ENCODE data around the gene SHISA7.

SHISA7 gene

DNA sequence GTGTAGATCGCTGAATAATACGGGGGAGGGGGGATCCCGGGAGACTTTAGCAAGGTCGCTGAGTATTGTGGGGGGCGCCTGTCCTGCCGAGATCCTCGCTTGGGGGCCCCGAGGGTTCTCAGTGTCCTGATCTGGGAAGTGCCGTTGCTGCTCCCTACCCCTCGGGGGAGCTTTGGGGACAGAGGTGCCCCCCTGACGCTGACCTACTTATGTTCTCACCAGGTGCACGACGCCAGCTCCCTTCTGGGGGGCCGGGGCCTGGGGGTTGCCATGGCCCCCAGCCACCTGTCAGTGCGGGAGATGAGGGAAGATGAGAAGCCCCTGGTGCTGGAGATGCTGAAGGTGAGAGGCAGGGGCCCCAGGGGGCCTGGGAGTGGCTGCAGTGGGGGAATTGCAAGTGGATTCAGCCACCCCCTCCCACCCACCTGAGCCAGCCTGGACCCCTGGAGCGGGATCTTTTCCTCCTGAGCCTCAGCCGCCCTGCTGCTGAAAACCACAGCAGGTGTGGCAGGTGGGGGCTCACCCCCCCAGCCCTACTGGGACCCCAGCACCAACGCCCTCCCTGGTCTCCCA lies 42.4 kb upstream of the SHISA7 start:
- TF ChIP-seq POLR2A (IDR thresholded peaks at IDR 0.05; ENCODE audit: low read depth, low read length), result no peak
- FAIRE-seq (no peak), DNase-seq (ENCODE audit: insufficient read length, low spot score) (no peak)

DNA sequence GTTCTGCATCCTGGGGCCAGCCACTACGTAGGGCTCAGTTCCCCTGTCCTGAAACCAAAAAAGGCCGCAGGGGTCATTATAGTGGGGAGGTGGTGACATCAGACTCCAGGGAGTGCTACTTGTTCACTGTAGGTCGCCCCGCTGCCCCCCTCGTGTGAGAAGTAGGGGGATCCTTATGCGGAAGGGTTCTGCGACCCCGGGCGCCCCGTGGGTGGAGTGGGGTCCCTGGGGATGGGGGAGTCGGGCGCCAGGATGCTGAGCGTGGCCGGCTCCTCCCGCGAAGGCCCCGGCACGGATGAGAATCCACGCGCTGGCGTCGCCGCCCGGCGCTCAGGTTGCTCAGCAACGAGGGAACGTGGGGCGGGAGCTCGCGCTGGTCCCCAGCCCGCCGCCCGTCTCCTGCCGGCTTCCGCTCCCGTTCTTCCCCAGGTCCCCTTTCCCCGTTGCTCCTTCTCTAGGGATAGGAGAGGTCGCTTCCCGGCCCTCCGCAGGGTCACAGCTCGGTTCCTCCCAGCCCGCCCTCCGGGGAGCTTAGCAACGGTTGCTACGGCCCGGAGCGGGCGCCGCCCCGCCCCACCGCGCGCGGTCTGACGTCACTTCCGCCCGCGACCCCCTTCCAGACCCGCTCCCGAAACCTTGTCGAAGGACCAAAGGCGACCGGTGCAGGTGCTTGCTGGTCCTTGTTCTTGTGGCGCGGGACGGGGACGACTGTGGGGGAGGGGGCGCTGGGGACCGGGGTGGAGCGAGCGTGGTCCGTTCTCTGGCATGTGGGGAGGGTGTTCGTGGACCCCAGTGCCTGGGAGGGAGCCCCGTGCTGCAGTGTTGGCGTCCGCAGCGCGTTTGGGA lies 41.7 kb upstream of the SHISA7 start, which contains the start of gene NAT14:
NAT14 (plus strand) TSS at position 596 of the 846 bp plus-strand sequence. CDS start 521 bp downstream, outside the sequence.
- FAIRE-seq (no peak), DNase-seq (ENCODE audit: insufficient read length, low spot score) (peak; percentile 95)
- peak; percentile 17 for TF ChIP-seq POLR2A (IDR thresholded peaks at IDR 0.05; ENCODE audit: low read depth, low read length)

DNA sequence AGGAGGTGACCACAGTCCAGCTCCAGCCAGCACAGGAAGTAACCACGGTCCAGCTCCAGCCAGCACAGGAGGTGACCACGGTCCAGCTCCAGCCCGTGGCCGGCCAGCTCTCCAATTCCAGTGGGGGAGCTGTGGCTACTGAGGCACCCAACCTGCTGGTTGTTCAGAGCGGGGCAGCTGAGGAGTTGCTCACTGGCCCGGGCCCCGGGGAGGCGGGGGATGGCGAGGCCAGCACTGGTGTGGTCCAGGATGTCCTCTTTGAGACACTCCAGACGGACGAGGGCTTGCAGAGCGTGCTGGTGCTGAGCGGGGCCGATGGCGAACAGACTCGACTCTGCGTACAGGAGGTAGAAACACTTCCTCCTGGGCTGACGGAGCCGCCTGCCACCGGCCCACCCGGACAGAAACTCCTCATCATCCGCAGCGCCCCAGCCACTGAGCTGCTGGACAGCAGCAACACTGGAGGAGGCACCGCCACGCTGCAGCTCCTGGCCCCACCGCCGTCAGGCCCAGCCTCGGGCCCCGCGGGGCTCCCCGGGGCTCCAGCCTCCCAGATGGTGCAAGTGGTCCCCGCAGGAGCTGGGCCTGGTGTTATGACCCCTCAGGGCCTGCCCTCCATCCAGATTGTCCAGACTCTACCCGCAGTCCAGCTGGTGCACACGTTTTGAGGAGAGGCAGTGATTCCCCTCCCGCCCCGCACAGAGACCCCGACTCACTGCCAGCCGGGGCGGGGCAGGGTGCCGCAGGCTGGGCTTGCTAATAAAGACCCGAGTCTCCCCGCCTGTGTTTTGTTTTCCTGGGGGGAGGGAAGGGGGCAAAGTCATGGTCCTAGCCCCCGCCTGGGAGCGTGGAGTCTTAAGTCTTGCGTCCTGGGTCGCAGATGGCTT lies 40.8 kb upstream of the SHISA7 start:
- no peak for FAIRE-seq
- TF ChIP-seq POLR2A (IDR thresholded peaks at IDR 0.05; ENCODE audit: low read depth, low read length), result no peak
- DNase-seq (ENCODE audit: insufficient read length, low spot score), result no peak

DNA sequence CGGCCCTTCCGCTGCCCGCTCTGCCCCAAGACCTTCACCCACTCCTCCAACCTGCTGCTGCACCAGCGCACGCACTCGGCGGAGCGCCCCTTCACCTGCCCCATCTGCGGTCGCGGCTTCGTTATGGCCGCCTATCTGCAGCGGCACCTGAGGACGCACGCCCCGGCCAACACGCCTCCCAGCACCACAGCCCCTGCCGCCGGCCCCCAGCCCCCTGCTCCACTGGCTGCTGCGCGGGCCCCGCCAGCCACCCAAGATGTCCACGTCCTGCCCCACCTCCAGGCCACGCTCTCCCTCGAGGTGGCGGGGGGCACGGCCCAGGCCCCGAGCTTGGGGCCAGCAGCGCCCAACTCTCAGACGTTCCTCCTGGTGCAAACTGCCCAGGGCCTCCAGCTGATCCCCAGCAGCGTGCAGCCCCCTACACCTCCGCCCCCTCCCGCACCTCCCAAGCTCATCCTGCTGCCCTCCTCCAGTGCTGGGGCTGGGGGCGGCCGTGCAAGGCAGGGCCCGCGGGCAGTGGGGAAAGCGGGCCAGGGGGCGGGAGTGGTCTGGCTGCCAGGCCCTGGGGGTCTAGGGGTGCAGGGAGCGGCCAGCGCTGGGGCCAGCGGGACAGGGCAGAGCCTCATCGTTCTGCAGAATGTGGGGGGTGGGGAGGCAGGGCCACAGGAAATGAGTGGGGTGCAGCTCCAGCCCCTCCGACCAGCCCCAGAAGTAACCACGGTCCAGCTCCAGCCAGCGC lies 40.0 kb upstream of the SHISA7 start:
- DNase-seq (ENCODE audit: insufficient read length, low spot score) (no peak), FAIRE-seq (no peak)

DNA sequence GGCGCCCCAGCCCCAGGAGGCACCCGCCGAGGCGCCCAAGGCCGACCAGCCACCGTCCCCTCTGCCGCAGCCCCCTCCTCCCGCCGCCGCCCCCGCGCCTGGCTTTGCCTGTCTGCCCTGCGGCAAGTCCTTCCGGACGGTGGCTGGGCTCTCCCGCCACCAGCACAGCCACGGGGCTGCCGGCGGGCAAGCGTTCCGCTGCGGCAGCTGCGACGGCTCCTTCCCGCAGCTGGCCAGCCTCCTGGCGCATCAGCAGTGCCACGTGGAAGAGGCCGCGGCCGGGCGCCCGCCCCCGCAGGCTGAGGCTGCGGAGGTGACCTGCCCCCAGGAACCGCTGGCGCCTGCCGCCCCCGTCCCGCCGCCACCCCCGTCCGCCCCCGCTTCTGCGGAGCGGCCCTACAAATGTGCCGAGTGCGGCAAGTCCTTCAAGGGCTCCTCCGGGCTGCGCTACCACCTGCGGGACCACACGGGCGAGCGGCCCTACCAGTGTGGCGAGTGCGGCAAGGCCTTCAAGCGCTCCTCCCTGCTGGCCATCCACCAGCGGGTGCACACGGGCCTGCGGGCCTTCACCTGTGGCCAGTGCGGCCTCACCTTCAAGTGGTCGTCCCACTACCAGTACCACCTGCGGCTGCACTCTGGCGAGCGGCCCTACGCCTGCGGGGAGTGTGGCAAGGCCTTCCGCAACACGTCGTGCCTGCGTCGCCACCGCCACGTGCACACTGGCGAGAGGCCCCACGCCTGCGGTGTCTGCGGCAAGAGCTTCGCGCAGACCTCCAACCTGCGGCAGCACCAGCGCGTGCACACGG lies 39.3 kb upstream of the SHISA7 start:
- TF ChIP-seq POLR2A (IDR thresholded peaks at IDR 0.05; ENCODE audit: low read depth, low read length), result no peak
- DNase-seq (ENCODE audit: insufficient read length, low spot score) (no peak), FAIRE-seq (no peak)

More for the DNA sequence above, 40.0 kb upstream of the SHISA7 start:
- no peak for TF ChIP-seq POLR2A (IDR thresholded peaks at IDR 0.05; ENCODE audit: low read depth, low read length)

DNA sequence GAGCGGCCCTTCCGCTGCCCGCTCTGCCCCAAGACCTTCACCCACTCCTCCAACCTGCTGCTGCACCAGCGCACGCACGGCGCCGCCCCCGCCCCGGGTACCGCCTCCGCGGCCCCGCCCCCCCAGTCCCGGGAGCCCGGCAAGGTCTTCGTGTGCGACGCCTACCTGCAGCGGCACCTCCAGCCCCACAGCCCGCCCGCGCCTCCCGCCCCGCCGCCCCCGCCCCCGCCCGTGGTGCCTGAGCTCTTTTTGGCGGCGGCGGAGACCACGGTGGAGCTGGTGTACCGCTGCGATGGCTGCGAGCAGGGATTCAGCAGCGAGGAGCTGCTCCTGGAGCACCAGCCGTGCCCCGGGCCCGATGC lies 38.7 kb upstream of the SHISA7 start:
- no peak for DNase-seq (ENCODE audit: insufficient read length, low spot score)
- TF ChIP-seq POLR2A (IDR thresholded peaks at IDR 0.05; ENCODE audit: low read depth, low read length), result no peak
- no peak for FAIRE-seq

DNA sequence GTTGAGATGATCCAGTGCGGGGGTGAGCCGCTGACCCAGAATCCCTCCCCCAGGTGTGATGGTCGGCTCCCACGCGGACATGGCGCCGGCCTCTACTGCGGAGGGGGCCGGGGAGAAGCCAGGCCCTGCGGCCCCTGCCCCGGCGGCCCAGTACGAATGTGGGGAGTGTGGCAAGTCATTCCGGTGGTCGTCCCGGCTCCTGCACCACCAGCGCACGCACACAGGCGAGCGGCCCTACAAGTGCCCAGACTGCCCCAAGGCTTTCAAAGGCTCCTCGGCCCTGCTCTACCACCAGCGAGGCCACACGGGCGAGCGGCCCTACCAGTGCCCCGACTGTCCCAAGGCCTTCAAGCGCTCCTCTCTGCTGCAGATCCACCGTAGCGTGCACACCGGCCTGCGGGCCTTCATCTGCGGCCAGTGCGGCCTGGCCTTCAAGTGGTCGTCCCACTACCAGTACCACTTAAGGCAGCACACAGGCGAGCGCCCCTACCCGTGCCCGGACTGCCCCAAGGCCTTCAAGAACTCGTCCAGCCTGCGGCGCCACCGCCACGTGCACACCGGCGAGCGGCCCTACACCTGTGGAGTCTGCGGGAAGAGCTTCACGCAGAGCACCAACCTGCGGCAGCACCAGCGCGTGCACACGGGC lies 38.2 kb upstream of the SHISA7 start:
- no peak for FAIRE-seq
- no peak for DNase-seq (ENCODE audit: insufficient read length, low spot score)
- TF ChIP-seq POLR2A (IDR thresholded peaks at IDR 0.05; ENCODE audit: low read depth, low read length), result no peak

DNA sequence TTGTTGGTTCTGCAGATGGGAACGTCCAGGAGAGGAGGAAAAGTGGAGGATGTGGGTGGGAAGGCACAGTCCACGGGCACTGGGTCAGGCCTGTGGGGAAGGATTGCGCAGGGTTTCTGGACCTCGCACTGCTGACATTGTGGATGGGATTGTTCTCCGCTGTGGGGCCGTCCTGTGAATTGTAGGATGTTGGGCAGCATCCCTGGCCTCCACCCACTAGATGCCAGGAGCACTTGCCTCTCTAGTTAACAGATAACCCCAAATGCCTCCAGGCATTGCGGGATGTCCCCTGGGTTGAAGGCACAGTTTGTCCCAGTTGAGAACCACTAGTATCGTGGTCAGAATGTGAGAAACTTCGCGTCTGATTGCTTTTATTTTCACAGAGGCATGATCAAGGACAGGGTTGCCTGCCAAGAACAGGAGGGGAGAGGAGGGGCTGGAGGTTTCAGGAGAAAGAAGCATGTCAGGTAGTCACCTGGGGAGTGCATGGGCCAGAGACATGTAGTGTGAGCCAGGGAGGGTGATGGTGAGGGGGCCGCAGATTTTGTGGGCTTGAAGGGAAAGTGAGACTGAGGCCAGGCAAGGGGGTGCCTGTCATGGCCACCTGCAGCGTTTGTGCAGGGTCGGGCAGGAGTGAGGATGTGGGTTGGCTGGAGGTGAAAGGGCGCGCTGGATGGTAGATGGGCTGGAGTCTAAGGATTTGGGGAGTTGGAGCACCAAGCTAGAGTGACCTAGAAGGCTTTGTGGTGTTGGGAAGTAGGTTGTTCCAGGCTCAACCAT lies 36.5 kb upstream of the SHISA7 start:
- DNase-seq (ENCODE audit: insufficient read length, low spot score) (no peak), FAIRE-seq (no peak)
- no peak for TF ChIP-seq POLR2A (IDR thresholded peaks at IDR 0.05; ENCODE audit: low read depth, low read length)

DNA sequence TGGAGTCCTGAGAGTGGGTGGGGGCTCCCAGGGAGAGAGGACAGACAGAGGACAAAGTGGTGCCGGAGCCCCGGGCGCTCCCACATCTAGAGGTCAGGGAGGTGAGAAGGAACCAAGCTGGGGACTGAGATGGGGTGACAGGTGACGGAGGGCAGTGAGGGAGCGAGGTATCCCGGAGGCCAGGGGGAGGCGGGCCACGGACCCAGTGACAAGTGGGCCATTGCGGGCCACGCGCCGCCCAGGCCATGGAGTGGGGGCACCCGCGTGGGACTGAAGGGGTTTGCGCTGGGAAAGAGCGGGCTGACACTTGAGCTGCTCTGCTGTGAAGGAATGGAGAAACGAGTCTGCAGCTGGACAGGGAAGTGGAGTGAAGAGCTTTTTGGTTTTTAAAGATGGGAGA lies 35.9 kb upstream of the SHISA7 start:
- DNase-seq (ENCODE audit: insufficient read length, low spot score) (no peak), FAIRE-seq (no peak)
- no peak for TF ChIP-seq POLR2A (IDR thresholded peaks at IDR 0.05; ENCODE audit: low read depth, low read length)

DNA sequence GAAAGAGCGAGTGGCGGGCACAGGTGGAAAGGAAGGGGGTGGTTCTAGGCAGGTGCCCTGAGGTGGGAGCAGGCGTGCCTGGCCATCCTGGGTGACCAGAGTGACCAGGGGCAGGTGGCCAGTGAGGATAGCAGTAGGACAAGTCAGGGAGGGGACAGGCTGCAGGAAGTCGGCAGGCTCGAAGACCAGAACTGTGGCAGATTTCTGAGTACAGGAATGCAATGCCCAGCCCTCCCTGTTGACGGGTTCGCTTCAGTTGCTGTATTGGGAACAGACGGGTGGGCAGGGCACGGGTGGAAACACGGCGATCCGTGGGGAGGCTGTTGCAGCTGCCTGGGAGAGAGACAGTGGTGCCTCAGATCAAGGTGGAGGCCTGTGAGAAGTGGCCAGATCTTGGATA lies 35.3 kb upstream of the SHISA7 start:
- DNase-seq (ENCODE audit: insufficient read length, low spot score) (no peak), FAIRE-seq (no peak)
- no peak for TF ChIP-seq POLR2A (IDR thresholded peaks at IDR 0.05; ENCODE audit: low read depth, low read length)

DNA sequence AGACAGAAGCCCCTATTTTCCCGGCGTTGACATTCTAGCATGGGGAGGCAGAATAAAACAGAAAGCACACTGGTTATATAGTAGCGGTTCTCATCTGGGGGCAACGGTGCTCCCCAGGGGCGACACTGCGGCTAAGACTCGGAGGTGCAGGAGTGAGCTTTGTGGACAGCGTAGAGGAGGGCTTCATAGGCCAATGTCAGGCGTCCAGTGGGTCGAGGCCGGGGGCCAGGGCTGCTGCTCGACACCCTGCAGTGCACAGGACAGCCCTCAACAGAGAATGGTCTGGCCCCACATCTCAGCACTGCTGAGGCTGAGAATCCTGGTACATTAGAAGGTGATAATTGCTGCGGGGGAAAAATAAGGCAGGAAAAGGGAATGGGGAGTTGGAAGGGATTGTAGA lies 34.8 kb upstream of the SHISA7 start:
- DNase-seq (ENCODE audit: insufficient read length, low spot score), result no peak
- TF ChIP-seq POLR2A (IDR thresholded peaks at IDR 0.05; ENCODE audit: low read depth, low read length), result no peak
- FAIRE-seq, result no peak
